Measurements from ENCODE around the gene CIART. TPM values are rescaled to one million over a fixed set of nuclear protein-coding genes. Genes with fewer than 3 reads are reported as not detected.
A peak's percentile ranks its signal among the peaks of the same experiment; 100 is the strongest.
"Not testable (repeated sequence)": the region's sequence is repeated elsewhere in the genome, so short reads cannot be mapped to it uniquely, and the experiment has no call there.

Gene CIART
- total RNA-seq, 4 donors from 2014 or later: 2.9 to 7.9 (median 5.4) TPM

DNA sequence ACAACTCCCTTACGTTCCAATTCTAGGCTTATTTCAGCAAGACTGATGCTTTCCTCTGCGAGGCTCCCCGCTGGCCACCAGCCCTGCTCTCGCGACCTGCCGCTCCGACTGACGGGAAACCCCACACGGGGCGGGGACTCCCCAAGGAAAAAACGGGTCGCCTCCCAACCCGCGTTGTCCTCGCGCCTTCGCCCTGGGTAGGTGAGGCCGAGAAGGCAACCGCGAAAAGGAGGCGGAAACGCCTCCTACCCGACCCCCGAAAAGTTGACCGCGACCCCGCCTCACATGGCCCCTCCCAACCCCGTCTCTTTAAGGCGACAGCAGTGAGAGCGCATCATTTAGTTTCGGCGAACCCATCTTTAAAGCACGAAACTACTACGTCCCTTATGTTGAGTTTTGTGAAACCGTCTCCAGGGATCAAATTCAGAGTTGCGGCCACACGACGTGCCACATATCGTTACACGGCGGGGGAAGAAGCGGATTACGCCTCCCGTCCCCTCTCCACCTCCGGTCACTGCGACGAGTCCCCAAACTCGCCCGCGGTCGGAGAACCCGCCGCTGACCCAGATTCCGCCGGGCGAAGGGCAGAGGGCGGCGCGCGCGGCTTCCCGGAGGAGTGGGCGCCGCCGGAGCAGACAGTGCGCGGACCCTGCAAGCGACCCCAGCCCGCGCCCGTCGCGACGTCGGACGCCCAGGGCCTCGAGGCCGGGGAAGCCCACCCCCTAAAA lies 47.6 kb upstream of the CIART start:
- 0% methylated on average over 41 to 51 of the region's 78 CpGs for WGBS, 2 donors
- no peak for TF ChIP-seq CTCF (IDR thresholded peaks at IDR 0.05)
- peak in 1 of 2 donors; percentile 71 for TF ChIP-seq POLR2A (IDR thresholded peaks at IDR 0.05)
- intact Hi-C loops (cut with DNase I): no loop called here

DNA sequence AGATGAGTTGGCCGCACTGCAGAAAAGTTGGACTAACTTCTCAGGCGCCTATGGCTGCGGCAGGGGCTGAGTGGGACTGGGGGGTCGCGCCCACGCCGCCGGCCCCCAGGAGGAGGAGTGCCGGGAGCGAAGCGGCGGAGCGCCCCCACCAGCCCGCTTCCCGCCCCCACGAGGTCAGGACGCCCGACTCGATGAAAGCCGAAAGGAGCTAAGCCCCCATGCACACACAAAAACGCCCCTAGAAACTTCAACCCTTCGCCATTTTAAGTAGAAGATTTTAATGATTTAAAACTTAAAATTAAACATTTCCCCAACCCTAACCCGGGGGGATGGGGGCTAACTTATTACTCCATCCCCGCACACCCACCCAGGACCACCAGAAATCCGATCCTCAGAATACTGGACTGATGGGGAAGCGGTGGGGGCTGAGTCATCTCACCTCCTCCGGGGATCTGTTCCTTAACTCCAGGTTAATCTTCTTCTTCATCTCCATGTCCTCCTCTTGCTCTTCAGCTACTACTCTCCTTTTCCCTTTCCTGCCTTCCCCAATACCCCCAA lies 47.0 kb upstream of the CIART start:
- Histone ChIP-seq H3K4me1 (peaks cover 5 to 9% of the 10 kb centered on the region in 2 donors), H3K36me3 (no peaks in the 10 kb centered on the region), H3K27me3 (no peaks in the 10 kb centered on the region), H3K9me3 (no peaks in the 10 kb centered on the region), H3K27ac (peak overlapping the region; percentile 85 to 99 (median 96)), H3K4me3 (replicated peaks in 1 of 3) (peak overlapping the region; percentile 76 to 91 (median 85))
- intact Hi-C loops (cut with DNase I): no loop called here
- 0 to 1% methylated on average over 12 to 23 of the region's 27 CpGs for whole genome bisulfite sequencing, 2 donors
- DNase-seq: peak; percentile 7 to 23
- TF ChIP-seq CTCF (IDR thresholded peaks at IDR 0.05) (no peak), POLR2A (IDR thresholded peaks at IDR 0.05) (no peak)

More for the DNA sequence above, 47.6 kb upstream of the CIART start:
- peaks cover 5 to 9% of the 10 kb centered on the region in 2 donors for H3K4me1 ChIP-seq
- no peaks in the 10 kb centered on the region for H3K36me3 ChIP-seq
- DNase-seq: peak; percentile 83 to 89
- H3K9me3 ChIP-seq: no peaks in the 10 kb centered on the region
- H3K27ac ChIP-seq: peak overlapping the region; percentile 85 to 99 (median 96)
- peak overlapping the region; percentile 76 to 91 (median 85) for H3K4me3 ChIP-seq (replicated peaks in 1 of 3)
- H3K27me3 ChIP-seq: no peaks in the 10 kb centered on the region

DNA sequence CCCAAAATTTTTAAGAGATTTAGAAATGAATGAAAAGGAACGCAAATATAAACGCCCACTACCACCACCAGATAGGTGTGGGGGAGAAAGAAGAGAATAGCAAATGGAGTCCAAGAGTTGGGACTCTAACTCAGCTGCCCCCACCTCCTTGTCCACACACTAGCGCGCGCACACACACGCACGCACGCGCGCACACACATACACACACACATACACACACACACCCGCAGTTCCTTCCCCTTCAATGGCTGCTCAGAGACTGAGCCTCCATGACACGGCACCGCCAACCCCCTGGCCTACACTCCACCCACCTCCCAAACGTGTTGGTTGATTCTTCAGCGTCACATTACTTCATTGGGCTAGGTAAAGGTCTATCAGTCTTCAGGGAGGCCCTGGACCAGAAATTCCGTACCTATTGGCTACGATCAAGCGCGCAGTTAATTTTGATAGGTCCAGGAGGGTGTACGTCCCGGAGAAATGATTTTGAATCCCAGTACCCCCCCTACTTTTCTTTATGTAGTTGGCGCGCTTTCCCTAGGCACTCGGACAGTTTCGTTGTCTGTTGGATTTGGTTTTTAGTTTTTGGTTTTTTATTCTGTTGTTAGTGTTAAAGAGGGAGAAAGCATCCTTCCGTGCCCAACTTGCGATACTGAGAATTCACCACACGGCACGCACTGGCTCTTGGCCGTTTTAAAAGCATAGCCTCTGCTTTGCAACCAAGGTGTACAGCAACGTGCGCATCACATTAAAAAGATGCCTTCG lies 46.3 kb upstream of the CIART start, which contains the start of gene ANP32E:
TSS of gene ANP32E (minus strand) at position 261 of the 762 bp plus-strand sequence. CDS start 326 bp downstream, outside the sequence.
- 0% methylated on average over 33 of the region's 33 CpGs for WGBS, 2 donors
- peak within 1 kb of the TSS; percentile 85 to 99 (median 96) for H3K27ac ChIP-seq
- H3K36me3 ChIP-seq: no peaks in the 10 kb centered on the region
- peaks cover 5 to 9% of the 10 kb centered on the region in 2 donors for H3K4me1 ChIP-seq
- intact Hi-C loops (cut with DNase I): no loop called here
- no peaks in the 10 kb centered on the region for H3K9me3 ChIP-seq
- H3K27me3 ChIP-seq: no peaks in the 10 kb centered on the region
- H3K4me3 ChIP-seq (replicated peaks in 1 of 3): peak within 1 kb of the TSS; percentile 76 to 91 (median 85)
- DNase-seq: peak; percentile 95
- peak; percentile 53 to 96 for TF ChIP-seq POLR2A (IDR thresholded peaks at IDR 0.05)
- TF ChIP-seq CTCF (IDR thresholded peaks at IDR 0.05): peak in 2 of 6 experiments; percentile 33 to 56

GRCh38 chr1:150236614-150237100 lies 45.7 kb upstream of the CIART start:
- no peaks in the 10 kb centered on the region for H3K9me3 ChIP-seq
- WGBS, 2 donors: 33% methylated on average over 10 of the region's 10 CpGs
- intact Hi-C loops (cut with DNase I): no loop called here
- no peaks in the 10 kb centered on the region for H3K27me3 ChIP-seq
- no peak for DNase-seq
- peak overlapping the region; percentile 0 to 85 (median 30) for H3K4me3 ChIP-seq (replicated peaks in 1 of 3)
- peaks cover 5 to 9% of the 10 kb centered on the region in 2 donors for H3K4me1 ChIP-seq
- H3K36me3 ChIP-seq: no peaks in the 10 kb centered on the region
- H3K27ac ChIP-seq: no peak overlapping the region
- TF ChIP-seq POLR2A (IDR thresholded peaks at IDR 0.05) (no peak), CTCF (IDR thresholded peaks at IDR 0.05) (no peak)

GRCh38 chr1:150237176-150237575 lies 45.2 kb upstream of the CIART start:
- 86 to 93% methylated on average over 13 of the region's 13 CpGs for WGBS, 2 donors
- H3K36me3 ChIP-seq; H3K27me3 ChIP-seq; H3K9me3 ChIP-seq; DNase-seq; H3K4me3 ChIP-seq (replicated peaks in 1 of 3); H3K4me1 ChIP-seq; intact Hi-C loops (cut with DNase I); H3K27ac ChIP-seq: not testable (repeated sequence)
